GM23248 (cell line): Measurements from ENCODE around the gene PCNA. TPM values are rescaled to one million over a fixed set of nuclear protein-coding genes. Genes with fewer than 3 reads are reported as not detected.

Source experiments
- DNase-seq: peaks from one replicate; pipeline ENCODE4 v3.0.0-alpha.2; 2015
- H2AFZ ChIP-seq: fragments of 200-600 bp; sonication (generic); 2 replicates; pipeline ENCODE4 v1.6.1; 2016; ENCODE audit warnings: antibody characterized with exemption
- H3F3A ChIP-seq: fragments of 200-600 bp; sonication (generic); 2 replicates; pipeline ENCODE4 v1.6.1; 2016; ENCODE audit warnings: mild to moderate bottlenecking, antibody characterized with exemption, mixed run types; ENCODE audit not compliant: insufficient read depth
- H3K27ac ChIP-seq: fragments of 200-600 bp; sonication (generic); 2 replicates; pipeline ENCODE4 v1.5.1; 2016; ENCODE audit warnings: mild to moderate bottlenecking
- H3K27me3 ChIP-seq: fragments of 200-600 bp; sonication (generic); replicated peaks from 2 replicates; pipeline ENCODE4 v1.6.1; 2016; ENCODE audit warnings: mild to moderate bottlenecking; ENCODE audit not compliant: insufficient read depth
- H3K36me3 ChIP-seq: fragments of 200-600 bp; sonication (generic); 2 replicates; pipeline ENCODE4 v1.6.1; 2016; ENCODE audit warnings: low read depth, mild to moderate bottlenecking
- H3K4me1 ChIP-seq: fragments of 200-600 bp; sonication (generic); 2 replicates; pipeline ENCODE4 v1.6.1; 2016; ENCODE audit warnings: mild to moderate bottlenecking; ENCODE audit not compliant: insufficient read depth
- H3K4me2 ChIP-seq: fragments of 200-600 bp; sonication (generic); one replicate; pipeline ENCODE4 v1.6.1; 2016; ENCODE audit warnings: mild to moderate bottlenecking; ENCODE audit not compliant: unreplicated experiment
- H3K4me3 ChIP-seq: fragments of 200-600 bp; sonication (generic); 2 replicates; pipeline ENCODE4 v1.5.1; 2016; ENCODE audit warnings: mild to moderate bottlenecking
- H3K79me2 ChIP-seq: fragments of 200-600 bp; sonication (generic); 2 replicates; pipeline ENCODE4 v1.6.1; 2016; ENCODE audit warnings: mild to moderate bottlenecking; ENCODE audit not compliant: insufficient read depth
- H3K9ac ChIP-seq: fragments of 200-600 bp; sonication (generic); 2 replicates; pipeline ENCODE4 v1.6.1; 2016; ENCODE audit warnings: mild to moderate bottlenecking
- H3K9me2 ChIP-seq: fragments of 200-600 bp; sonication (generic); 2 replicates; pipeline ENCODE4 v1.6.1; 2016; ENCODE audit warnings: mixed run types, mild to moderate bottlenecking, moderate library complexity; ENCODE audit not compliant: insufficient read depth
- H3K9me3 ChIP-seq: fragments of 200-600 bp; sonication (generic); one replicate; pipeline ENCODE4 v1.6.1; 2017; ENCODE audit warnings: low read depth
- H4K20me1 ChIP-seq: fragments of 200-600 bp; sonication (generic); 2 replicates; pipeline ENCODE4 v1.6.0; 2016; ENCODE audit not compliant: insufficient read depth
- EZH2 ChIP-seq: fragments of 200-600 bp; sonication (generic); IDR thresholded peaks from 2 replicates; pipeline ENCODE4 v1.6.1; 2018; ENCODE audit warnings: antibody characterized with exemption, mild to moderate bottlenecking; ENCODE audit not compliant: insufficient read depth, poor library complexity, severe bottlenecking
- EZH2phosphoT487 ChIP-seq: fragments of 200-600 bp; sonication (generic); IDR thresholded peaks from 2 replicates; pipeline ENCODE4 v1.6.1; 2018; ENCODE audit warnings: antibody characterized with exemption, moderate library complexity, mild to moderate bottlenecking, low read depth; ENCODE audit not compliant: insufficient read depth
- WGBS, 2 experiments: methylation state at CpG; one replicate each; pipeline ENCODE4 v1.1.6; 2015 to 2017; ENCODE audit warnings: low lambda C conversion rate in 2 of 2, low coverage in 1 of 2; ENCODE audit errors: missing lambda C conversion rate in 2 of 2; 5-methylcytosine and 5-hydroxymethylcytosine counted together
- in situ Hi-C: fragments of 300-500 bp; cut with MboI; formaldehyde crosslinking; loops from 2 replicates; pipeline ENCODE4 v1.15.0; 2020
- polyA plus RNA-seq: library from polyadenylated mRNA; unstranded; fragments of >200 nt; fragmentation: Nextera tagmentation; extraction: Ambion mirVana; gene quantifications from 2 replicates; pipeline ENCODE4 v1.2.1, GENCODE V29; 2016
- total RNA-seq: library from RNA; depleted of rRNA; stranded (reverse); fragments of >200 nt; shearing (Covaris generic); gene quantifications from 2 replicates; pipeline ENCODE4 v1.2.3, GENCODE V29; 2014

PCNA gene
- total and polyA plus RNA-seq, 2 experiments from 2014 or later, result 84.8 to 116 TPM

GRCh38 chr20:5161536-5162164, 41.9 kb upstream of the PCNA start:
- no peaks in the 10 kb centered on the region for H3K36me3 ChIP-seq
- WGBS, 2 experiments, result 82 to 85% methylated on average over 6 of the region's 6 CpGs
- no peak overlapping the region for H2AFZ ChIP-seq
- H3K9ac ChIP-seq, result no peak overlapping the region
- no peaks in the 10 kb centered on the region for H3F3A ChIP-seq
- no peak for TF ChIP-seq EZH2
- no peak for TF ChIP-seq EZH2phosphoT487
- H3K27me3 ChIP-seq, result no peaks in the 10 kb centered on the region
- no peaks in the 10 kb centered on the region for H3K9me3 ChIP-seq
- in situ Hi-C loops, result no loop called here
- peaks cover 7% of the 10 kb centered on the region for H3K4me1 ChIP-seq
- peaks cover 95% of the 10 kb centered on the region for H3K79me2 ChIP-seq
- peaks cover 5% of the 10 kb centered on the region; the same call in 1 of the 2 replicates for H4K20me1 ChIP-seq
- no peak overlapping the region for H3K4me3 ChIP-seq
- H3K27ac ChIP-seq, result no peak overlapping the region
- DNase-seq, result no peak
- H3K9me2 ChIP-seq, result no peaks in the 10 kb centered on the region
- H3K4me2 ChIP-seq, result no peak overlapping the region

DNA sequence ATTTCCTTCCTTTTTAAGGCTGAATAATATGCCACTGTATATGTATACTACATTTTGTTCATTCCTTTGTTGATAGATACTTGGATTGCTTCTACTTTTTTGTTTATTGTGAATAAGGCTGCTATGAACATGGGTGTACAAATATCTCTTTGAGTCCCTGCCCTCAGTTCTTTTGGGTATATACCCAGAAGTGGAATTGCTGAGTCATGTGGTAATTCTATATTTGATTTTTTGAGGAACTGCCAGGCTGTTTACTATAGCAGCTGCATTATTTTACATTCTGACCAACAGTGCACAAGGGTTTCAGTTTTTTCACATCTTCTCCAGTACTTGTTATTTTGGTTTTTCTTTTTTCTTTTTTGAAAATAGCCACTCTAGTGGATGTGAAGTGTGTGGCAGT, 41.1 kb upstream of the PCNA start:
- Histone ChIP-seq H3F3A (no peaks in the 10 kb centered on the region), H2AFZ (no peak overlapping the region), H3K36me3 (no peaks in the 10 kb centered on the region), H3K4me1 (peaks cover 10% of the 10 kb centered on the region), H3K9ac (no peak overlapping the region), H3K27ac (no peak overlapping the region), H3K79me2 (peaks cover 95% of the 10 kb centered on the region), H3K27me3 (no peaks in the 10 kb centered on the region), H4K20me1 (peaks cover 5% of the 10 kb centered on the region; the same call in 1 of the 2 replicates), H3K4me2 (no peak overlapping the region), H3K9me2 (no peaks in the 10 kb centered on the region), H3K4me3 (no peak overlapping the region), H3K9me3 (no peaks in the 10 kb centered on the region)
- in situ Hi-C loops, result no loop called here
- TF ChIP-seq EZH2phosphoT487 (no peak), EZH2 (no peak)
- no peak for DNase-seq

- DNase-seq, result no peak
- no peaks in the 10 kb centered on the region for H3K9me3 ChIP-seq
- H3F3A ChIP-seq, result no peaks in the 10 kb centered on the region
- TF ChIP-seq EZH2phosphoT487, result no peak
- no peak for TF ChIP-seq EZH2
- H4K20me1 ChIP-seq, result peaks cover 8% of the 10 kb centered on the region; the same call in 1 of the 2 replicates
- H3K27me3 ChIP-seq, result no peaks in the 10 kb centered on the region
- no peaks in the 10 kb centered on the region for H3K36me3 ChIP-seq
- H3K4me3 ChIP-seq, result no peak overlapping the region
- 70 to 73% methylated on average over 3 of the region's 3 CpGs for WGBS, 2 experiments
- H3K4me2 ChIP-seq, result no peak overlapping the region
- H3K79me2 ChIP-seq, result peaks cover 96% of the 10 kb centered on the region
- peaks cover 10% of the 10 kb centered on the region for H3K4me1 ChIP-seq
- no peaks in the 10 kb centered on the region for H3K9me2 ChIP-seq
- in situ Hi-C loops, result no loop called here
- H3K9ac ChIP-seq, result no peak overlapping the region
- H2AFZ ChIP-seq, result no peak overlapping the region
- no peak overlapping the region for H3K27ac ChIP-seq
These were observed 40.2 kb upstream of the PCNA start for GRCh38 chr20:5159928-5160327.

DNA sequence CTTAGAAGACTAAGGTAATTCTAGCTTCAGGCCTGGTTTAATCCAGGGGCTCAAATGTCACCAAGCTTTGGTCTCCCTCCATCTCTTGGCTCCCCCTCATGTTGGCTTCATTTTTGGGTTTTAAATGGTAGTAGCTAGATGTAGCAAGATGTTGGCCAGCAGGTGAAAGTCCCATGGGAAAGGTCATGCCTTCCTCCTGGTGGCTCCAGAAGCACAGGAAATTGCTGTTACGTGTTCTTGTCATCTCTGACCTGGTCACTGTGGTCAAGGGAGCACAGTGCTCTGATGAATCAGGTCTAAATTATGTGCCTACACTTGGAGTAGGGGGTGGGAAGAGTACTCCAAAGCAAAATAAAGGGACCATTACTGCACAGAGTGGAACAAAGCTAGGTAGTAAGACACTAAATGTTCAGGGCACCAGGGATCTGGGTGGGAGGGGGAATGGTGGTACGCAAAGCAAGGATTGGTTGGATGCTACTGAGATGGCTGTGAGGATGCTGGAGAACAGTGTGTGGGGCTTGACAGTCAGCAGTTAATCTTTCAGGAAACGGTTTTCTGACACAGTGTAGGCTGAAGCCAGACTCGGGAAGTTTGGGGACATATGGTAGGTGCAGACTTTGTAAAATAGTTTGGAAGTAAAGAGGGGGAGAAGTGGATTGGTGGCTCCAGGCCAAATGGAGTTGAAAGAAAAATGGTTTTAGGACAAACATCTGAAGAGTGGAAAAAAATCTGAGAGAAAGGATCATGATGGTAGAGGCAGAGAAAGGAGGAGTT, 37.1 kb upstream of the PCNA start:
- Histone ChIP-seq H3K79me2 (peaks cover 93% of the 10 kb centered on the region), H3K4me2 (peak overlapping the region; percentile 44), H3K9me2 (no peaks in the 10 kb centered on the region), H4K20me1 (peaks cover 3% of the 10 kb centered on the region; the same call in 1 of the 2 replicates), H3K27me3 (no peaks in the 10 kb centered on the region), H3K36me3 (no peaks in the 10 kb centered on the region), H3K9ac (no peak overlapping the region), H3F3A (0 out of 2 replicates have a peak, but pooled peaks cover 8% of the 10 kb centered on the region), H2AFZ (no peak overlapping the region), H3K4me3 (no peak overlapping the region), H3K9me3 (no peaks in the 10 kb centered on the region), H3K27ac (no peak overlapping the region), H3K4me1 (peaks cover 10% of the 10 kb centered on the region)
- 44 to 51% methylated on average over 4 of the region's 4 CpGs for WGBS, 2 experiments
- peak; percentile 29 for DNase-seq
- TF ChIP-seq EZH2 (no peak), EZH2phosphoT487 (no peak)
- in situ Hi-C loops, result no loop called here
